CD4-positive, alpha-beta T cell treated with Interleukin-4 for 1 hour (primary cell): Measurements from ENCODE around the gene CALML6.
A peak's percentile ranks its signal among the peaks of the same experiment; 100 is the strongest.

Experiments
- DNase-seq, 2 donors: peaks; one replicate each; pipeline ENCODE4 v3.0.0-alpha.2; 2020 to 2022

CALML6 gene

DNA sequence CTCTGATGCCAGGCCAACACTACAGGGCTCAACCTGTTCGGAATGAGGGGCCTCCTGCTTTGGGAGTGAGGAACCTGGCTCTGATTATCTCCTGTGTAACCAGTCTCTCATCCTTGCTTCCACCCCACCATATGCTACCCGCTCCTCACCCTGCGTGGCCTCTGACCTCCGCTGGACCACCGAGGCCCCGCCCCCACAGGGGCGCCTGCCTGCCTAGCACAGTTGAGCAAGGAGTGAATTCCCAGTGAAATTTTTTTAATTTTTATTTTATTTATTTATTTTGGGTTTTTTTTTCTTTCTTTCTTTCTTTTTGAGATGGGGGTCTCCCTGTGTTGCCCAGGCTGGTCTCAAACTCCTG lies 22.3 kb upstream of the CALML6 start:
- no peak for DNase-seq

DNA sequence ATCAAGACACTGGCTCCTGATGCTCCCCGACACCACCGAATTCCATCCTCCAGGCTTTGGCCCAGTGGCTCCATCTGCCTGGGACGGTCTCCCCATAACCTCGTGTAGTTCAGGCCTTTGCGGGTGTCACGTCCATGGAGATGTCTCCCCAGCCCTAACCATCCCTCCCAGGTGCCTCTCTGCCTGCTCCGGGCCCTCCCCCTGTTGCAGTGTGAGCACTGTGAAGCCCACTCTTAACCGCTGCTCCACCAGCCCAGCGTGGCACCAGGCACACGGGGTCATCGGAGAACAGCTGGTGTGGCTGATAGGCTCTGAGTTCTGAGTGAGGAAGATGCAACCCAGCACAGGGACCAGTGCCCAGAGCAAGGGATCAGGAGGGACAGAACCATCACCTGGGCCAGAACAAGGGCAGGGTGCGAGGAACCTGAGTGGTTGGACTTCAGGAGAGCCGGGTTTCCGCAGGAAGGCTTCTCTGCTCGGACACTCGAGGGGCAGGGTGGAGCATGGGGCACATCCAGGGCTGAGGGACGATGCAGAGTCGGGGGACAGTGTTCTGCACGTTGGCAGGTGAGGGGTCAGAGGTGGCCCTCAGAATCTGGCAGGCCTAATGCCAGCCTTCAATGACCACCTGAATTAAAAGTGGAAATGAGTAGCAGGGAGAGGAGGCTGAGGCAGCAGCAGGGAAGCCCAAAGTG lies 21.6 kb upstream of the CALML6 start:
- no peak for DNase-seq

DNA sequence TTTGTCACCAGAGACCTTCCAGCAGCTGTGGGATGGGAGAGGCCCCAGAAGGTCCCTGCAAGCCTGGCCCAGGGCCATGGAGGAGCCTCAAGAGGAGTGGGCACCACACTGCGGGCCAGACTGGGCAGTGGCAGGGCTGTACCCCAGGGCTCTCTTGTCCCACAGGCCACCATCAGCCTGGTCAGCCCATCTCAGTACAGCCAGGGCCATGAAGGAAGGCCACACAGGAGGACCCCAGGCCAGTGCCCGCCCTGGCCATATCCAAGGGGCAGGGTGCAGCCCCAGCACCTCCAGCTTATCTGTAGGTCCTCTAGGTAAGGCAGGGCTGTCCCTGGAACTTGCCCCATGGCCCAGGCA lies 21.1 kb upstream of the CALML6 start:
- no peak for DNase-seq

DNA sequence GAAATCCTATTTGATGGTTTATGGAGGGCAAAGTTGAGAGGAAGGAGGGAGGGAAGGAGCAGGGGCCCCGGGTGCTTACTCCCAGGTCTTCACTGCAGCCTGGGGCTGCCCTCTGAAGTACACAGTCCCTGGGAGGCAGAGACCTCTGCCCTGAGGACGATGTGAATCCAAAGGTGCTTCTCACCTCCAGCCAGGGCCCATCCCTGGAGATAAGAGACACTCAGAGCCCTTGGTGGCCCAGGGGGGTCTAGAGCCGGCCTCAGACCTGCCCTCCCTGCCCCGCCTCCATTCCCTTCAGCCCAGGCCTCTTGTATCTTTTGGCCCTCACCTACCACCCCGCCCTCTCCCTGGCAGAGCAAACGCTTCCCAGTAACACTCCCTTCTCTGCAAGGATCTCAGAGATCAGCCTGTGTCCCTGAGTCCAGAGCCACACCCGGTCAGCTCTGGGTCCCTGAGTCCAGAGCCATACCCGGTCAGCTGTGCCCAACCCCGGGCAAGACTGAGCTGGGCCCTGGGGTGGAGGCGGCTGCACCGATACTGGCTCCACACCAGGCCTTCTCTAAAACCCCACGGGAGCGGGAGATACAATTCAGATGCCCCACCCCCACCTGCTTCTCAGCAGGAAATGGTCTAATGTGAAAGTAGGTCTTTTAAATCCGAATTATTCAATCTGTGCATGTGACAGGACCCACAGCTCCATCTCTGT lies 20.6 kb upstream of the CALML6 start:
- no peak for DNase-seq

DNA sequence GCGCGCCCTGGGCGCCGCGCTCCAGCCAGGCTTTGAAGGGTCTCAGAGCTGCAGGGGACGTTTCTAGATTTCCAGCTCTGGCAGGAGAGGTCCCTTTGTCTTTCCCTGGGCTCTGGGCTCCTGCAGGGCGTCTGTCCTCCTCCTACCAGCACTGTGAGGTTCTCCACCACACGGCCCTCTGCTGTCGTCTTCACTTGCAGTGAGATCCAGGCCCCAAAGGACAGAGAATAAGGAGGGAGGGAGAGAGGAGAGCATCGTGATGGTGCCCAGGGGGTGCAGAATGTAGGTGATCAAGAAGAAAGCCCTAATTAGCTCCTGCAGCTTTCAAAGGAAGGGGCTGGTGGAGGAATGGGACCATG lies 20.0 kb upstream of the CALML6 start:
- no peak for DNase-seq

DNA sequence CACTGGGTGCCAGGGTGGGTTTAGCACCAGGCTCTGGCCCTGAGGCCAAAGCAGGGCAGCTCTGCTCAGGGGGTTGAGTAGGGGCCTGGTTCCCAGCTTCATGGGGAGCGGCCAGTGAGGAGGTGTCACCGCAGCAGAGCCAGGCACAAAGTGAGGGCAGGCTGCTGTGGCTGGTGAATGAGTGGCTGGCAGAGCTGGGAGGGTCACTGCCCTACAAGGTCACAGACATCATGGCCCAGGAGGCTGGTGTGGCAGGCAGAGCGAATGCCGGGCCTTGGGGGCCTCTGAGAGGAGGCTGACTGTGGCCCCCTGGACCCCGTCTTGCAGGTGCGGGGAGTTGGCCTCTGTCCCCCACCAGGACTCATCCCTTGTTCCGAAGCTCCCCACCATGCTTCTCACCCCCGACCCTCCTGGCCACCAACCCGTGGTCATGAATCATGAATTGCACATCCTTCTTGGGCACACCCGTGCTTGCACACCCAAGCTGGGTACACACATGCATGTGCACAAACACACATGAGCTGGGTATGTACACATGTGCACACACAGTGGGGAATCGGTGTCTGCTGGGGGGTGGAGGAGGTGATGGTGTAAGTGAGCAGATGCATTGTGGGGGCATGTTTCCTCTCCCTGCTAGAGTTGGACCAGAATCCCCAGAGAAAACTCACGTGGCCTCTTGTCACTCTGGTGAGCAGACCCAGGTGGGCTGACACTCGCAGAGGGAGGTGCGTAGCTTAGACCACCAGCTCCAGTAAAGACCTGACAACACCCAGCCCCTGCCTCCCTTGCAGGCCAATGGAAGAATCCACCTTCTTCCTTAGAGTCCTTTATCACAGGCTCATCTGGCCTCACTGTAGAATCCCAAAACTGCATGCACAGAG lies 19.4 kb upstream of the CALML6 start:
- no peak for DNase-seq

DNA sequence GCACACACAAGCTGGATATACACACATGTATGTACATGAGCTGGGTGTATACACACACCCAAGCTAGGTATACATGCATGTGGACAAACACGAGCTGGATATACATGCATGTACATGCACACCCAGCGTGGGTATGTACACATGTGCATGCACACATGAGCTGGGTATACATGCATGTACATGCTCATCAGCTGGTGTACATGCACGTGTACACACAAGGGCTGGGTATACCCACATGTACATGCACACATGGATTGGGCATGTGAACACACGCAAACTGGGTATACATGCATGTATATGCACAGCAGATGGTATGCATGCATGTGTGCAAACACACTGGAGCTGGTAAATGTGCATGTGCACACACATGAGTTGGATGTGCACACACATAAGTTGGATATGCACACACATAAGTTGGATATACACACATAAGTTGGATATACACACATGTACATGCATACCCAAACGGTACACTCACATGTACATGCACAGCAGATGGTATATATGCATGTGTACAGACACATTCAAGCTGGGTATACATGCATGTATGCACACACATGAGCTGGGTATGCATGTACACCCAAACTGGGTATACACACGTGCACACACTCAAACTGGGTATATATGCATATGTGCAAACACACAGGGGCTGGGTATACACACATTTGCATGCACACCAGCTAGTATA lies 16.7 kb upstream of the CALML6 start:
- no peak for DNase-seq

DNA sequence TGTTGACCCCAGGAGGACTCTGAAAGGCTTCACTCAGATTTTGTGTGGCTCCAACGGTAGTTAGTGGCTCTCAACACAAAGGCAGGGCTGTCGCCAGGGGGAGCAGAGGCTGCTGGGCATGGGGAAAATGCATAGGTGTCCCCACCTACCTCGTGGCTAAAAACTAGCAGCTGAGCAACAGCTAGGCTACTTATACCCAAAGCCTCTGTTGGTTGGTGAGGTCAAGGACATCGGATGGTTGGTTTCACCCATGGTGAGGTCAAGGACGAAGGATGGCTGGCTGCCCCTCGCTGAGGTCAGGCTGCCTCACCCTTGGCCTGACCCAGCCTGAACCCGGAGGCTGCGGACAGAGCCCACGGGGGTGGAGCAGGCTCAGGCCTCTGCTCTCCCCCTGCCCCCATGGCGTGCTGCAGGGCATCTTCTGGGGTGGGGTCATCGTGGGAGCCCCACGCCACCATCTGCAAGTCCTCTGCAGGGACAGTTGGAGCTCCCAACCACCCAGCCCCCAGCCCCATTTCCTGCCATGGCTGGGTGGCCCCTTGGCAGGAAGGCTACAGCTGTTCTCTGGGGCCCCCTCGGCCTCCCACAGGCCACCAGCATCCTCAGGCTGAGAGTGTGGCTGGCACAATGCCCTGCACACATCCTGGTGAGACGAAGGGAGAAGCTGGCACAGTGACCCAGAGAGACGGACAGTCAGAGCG lies 15.6 kb upstream of the CALML6 start:
- peak in 1 of 2 donors; percentile 27 for DNase-seq

DNA sequence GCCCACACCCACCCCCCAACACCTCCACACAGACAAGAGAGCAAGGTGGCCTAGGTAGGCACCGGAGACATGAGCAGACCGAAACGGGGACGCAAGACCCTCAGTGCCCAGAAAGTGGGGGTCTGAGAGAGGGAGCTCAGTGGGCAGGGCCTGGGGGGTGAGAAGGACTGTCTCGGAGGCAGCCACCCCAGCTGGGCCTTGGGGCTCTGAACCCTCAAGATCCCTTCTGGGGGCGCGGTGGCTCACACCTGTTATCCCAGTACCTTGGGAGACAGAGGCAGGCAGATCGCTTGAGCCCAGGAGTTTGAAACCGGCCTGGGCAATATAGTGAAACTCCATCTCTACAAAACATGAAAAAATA lies 15.1 kb upstream of the CALML6 start:
- DNase-seq, result no peak

DNA sequence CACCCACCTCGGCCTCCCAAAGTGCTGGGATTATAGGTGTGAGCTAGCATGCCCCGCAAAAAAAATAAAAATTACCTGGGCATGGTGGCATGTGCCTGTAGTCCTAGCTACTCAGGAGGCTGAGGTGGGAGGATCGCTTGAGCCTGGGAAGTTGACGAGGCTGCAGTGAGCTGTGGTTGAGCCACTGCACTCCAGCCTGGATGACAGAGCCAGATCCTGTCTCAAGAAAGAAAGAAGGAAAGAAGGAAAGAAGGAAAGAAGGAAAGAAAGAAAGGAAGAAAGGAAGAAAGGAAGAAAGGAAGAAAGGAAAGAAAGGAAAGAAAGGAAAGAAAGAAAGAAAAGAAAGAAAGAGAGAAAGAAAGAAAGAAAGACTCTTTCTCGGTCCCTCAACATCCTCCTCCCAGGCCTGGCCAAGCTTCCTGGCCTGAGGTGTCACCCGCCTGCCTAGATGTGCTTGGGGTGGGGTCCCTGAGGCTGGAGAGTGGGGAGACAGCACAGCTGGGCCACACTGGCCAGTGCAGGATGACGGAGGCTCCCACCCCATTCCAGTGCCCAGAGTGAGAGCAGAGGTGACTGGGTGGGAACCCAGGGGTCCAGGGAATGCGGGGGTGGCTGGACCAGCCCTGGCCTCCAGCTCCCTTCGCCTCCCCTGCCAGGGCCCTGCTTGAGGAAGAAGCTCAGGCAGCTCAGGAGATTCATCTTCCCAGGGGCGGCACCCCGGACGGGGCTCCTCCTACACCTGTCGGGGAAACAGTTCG lies 14.0 kb upstream of the CALML6 start:
- DNase-seq, result no peak

DNA sequence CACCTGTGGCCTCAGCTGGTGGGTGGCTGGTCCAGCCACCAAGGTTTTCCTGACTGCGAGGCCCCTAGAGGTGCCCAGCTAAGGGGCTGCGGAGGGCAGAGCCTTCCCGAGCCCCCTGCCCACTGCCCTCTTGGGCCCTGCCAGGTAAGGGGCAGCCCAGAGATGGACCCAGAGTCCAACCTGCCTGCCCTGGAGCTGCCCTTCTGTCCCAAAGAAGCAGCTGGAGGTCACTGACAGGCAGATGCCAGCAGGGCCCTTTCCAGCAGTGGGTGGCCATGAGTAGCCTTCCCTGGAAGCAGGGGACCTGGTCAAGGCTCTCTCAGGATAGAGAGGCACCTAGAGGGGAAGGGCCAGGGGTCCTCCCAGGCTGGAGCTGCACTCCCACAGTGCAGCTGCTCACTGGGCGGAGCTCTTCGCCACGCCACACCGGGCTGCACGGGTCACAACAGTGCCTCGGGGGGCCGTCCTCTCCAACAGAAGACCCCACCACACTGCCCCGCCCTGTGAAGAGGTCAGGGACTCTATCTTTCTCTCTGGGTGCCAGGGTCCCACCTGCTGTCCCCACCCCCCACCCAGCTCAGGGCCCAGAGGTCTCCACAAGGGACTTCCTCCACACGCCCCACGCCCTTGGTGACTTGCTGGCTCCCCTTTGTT lies 13.3 kb upstream of the CALML6 start:
- no peak for DNase-seq

DNA sequence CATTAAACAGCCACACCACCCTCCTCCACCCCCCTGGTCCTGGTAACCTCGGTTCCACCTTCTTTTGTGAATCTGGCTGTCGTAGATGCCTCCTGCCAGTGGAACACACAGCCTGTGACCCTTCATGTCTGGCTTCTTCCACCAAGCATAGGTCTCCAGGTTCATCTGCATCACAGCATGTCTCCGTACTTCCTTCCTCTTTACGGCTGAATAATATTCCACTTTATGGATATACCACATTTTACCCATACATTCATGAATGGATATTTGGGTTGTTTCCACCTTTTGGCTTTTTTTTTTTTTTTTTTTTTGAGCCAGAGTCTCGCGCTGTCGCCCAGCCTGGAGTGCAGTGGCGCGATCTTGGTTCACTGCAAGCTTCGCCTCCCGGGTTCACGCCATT lies 11.8 kb upstream of the CALML6 start:
- DNase-seq, result no peak

DNA sequence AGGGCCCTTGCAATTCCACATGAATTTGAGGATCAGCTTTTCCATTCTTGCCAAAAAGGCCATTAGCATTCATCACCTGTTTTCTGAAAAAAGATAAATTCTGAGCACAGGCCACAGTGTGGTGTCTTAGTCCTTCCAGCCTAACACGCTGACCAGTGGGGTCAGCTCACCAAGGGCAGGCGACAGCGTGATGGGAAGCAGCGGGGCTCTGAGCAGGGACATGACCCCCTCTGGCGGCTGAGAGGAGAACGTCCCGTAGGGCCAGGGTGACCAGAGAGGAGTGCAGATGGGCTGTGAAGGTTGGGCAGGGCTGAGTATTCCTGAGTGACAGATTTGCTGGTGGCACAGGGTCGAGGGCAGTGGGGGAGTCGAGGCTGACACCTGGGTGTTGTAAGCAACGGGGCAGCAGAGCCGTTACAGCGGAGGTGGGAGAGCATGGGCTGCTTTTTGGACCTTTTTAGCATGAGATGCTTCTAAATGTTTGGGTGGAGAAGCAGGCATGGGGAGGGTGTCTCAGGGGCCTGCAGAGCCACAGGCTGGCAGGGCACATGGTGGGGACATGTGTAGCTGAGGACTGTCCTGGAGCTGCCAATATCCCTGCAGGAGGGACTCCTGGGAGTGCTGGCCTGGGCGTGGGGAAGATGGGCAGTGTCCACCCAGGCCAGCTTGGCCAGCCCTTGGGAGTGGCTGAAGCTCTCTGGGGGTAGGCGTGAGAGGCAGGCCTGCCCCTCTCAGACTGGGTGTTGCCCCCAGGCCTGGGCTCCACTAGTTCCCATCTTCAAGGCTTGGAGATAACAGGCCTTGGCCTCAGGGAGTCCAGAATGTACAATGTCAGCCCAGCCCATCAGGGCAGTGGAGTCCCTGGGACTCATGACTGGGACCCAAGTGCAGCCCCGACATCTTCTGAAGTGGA lies 8.6 kb upstream of the CALML6 start:
- DNase-seq, result peak; percentile 72 to 78

DNA sequence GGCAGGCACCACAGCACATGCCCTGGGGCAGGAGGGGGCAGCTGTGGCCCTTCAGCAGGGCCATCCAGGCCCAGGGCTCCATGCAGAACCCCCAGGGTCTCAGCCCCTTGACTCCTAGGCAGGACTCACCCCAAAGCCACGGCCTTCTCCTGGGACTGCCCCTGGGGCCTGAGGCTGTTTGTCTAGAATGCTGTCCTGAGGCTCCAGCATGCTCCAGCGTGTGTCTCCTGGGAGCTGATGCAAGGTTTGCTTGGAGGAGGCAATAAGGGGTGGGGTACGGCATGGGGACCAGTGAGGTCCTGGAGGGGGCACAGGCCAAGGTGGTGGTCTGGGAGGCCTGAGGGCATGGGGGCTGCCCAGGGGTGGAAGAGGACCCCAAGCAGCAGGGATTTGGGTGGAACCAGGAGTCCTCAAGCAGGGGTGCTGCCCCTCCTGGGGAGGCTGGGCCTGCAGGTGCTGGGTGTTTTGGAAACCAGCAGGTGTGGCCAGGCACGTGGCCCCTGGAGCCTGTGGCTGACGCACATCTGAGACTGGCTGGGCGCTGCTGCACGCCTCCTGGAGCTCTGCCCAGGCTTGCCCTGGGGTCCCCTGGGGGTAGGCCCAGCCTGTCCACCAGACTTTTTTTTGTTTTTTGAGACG lies 7.8 kb upstream of the CALML6 start:
- peak in 1 of 2 donors; percentile 33 for DNase-seq

DNA sequence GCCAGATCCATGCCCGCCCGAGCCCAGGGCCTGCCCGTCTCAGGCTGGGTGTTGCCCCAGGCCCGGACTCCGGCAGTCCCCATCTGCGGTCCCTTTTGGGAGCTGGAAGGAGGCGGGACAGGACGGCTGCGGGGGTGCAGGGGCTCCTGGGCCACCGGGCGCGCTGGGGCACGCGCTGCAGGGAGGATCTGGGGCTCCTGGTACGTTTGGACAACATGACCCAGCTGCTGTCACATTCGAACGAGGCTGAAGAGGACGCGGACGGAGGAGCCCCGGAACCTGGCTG lies 6.6 kb upstream of the CALML6 start:
- no peak for DNase-seq

DNA sequence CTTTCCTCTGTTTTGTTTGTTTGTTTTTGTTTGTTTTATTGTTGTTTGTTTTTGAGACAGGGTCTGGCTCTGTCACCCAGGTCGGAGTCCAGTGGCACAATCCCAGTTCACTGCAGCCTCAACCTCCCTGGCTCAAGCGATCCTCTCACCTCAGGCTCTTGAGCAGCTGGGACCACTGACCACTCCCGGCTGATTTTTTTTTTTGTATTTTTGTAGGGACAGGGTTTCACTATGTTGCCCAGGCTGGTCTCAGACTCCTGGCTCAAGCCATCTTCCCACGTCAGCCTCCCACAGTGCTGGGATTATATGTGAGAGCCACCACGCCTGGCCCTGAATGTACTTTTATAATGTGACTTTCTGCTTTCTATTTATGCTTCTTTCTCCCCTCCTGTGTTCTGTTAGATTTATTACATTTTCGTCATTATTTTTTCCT lies 5.0 kb upstream of the CALML6 start:
- DNase-seq, result no peak

DNA sequence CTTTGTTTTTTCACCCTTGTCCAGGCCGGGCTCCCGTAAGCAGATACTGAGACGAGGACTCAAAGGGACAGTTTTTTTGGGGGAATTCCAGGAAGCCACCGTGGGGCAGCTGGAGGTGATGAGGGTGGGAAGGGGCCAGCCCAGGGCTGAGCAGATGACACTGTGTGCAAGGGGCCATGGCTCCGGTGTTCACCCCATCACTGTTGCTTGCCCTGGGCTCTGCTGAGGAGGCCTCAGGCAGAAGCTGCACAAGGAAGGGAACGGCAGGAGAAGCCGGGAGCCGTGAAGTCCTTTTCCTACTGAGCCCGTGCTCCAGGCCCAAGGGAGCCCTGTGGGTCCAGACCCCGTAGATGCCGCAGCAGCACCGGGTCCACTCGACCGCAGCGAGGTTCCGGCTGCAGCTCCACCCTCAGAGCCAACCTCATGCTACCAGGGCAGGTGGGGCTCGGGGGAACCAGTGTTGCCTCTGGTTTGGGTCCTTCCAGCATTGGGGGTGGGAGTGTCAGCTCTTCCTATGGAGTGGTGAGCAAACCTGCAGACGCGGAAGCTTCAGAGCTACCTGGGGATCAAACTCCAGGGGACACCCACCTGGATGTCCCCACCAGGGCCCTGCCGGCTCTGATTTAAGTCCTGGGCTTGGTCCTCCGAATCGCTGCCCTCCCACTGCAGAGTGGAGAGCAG lies 4.3 kb upstream of the CALML6 start:
- no peak for DNase-seq

DNA sequence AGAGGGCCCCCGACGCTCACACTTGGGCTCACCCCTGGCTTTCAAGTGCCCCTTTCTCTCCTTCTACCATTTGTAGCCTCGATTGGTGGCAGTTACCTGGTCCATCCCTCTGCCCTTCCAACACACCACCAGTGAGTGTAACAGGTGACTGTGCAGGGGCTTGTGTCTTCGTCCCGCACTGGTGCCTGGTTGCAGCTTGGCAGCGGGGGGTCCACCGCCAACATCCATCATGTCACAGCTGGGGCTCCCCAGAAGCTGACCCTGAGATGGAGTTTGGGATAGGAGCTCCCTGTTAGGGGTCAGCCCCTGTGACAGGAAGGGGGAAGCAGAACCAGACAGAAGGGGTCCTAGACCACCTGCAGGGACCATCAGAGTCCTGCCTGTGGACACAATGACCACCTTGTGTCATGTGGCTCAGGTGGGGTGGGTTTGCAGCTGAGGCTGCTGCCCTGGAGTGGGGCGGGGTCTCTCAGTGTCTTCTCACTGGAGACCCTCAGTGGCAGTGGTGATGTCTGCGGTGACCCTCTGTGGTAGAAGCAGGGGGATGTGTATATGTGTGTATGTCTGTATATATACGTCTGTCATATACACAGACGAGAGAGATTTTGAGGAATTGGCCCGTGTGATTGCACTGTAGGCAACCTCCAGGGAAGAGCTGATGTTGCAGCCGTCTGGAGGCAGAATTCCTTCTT lies 3.6 kb upstream of the CALML6 start:
- DNase-seq, result no peak
